Uterus (tissue), 4 donors: ENCODE data around the gene ALOX12. TPM values are rescaled to one million over a fixed set of nuclear protein-coding genes. Genes with fewer than 3 reads are reported as not detected.

Source experiments
- DNase-seq, 2 donors: peaks; one replicate each; pipeline ENCODE4 v3.0.0-alpha.2; 2019 to 2020
- H3K27ac ChIP-seq, 2 donors: fragments of 200-600 bp; sonication (generic); 1 replicate in 1 of 2; 2 replicates in 1 of 2; pipeline ENCODE4 v1.5.1; 2016 to 2018
- H3K27me3 ChIP-seq, 2 donors: fragments of 200-600 bp; sonication (generic); one replicate each; pipeline ENCODE4 v1.5.1; 2018 to 2019; ENCODE audit warnings: control low read depth in 1 of 2
- H3K36me3 ChIP-seq, 2 donors: fragments of 200-600 bp; sonication (generic); one replicate each; pipeline ENCODE4 v1.5.1; 2019; ENCODE audit warnings: control low read depth in 1 of 2
- H3K4me1 ChIP-seq, 2 donors: fragments of 200-600 bp; sonication (generic); one replicate each; pipeline ENCODE4 v1.5.1; 2018 to 2019; ENCODE audit warnings: control low read depth in 1 of 2
- H3K4me3 ChIP-seq, 2 donors: fragments of 200-600 bp; sonication (generic); 1 replicate in 1 of 2; 2 replicates in 1 of 2; pipeline ENCODE4 v1.5.1; 2018 to 2019; ENCODE audit warnings: mild to moderate bottlenecking in 1 of 2
- H3K9me3 ChIP-seq, 2 donors: fragments of 200-600 bp; sonication (generic); one replicate each; pipeline ENCODE4 v1.5.1; 2019; ENCODE audit warnings: control low read depth in 1 of 2
- POLR2A ChIP-seq, 2 donors: fragments of 450-650 bp; IDR thresholded peaks; one replicate each; pipeline ENCODE4 v1.6.1; 2016; ENCODE audit warnings: antibody characterized with exemption in 2 of 2, mild to moderate bottlenecking in 1 of 2, moderate library complexity in 1 of 2
- intact Hi-C: fragments of 100-400 bp; cut with DNase I; formaldehyde crosslinking; loops from one replicate; pipeline ENCODE4 v1.15.1; 2023; ENCODE audit warnings: low total_unique reads
- total RNA-seq, 4 donors: library from RNA; depleted of rRNA in 3 of 4; stranded (reverse); fragments of >200 nt in 3 of 4; gene quantifications; one replicate each; pipeline versions ENCODE4 v1.1.0 to v1.2.4, GENCODE V29; 2014 to 2023
- TF ChIP-seq, protein P1 (sequence below), 4 experiments: fragments of 200-600 bp in 2 of 4; fragments of 450-650 bp in 2 of 4; sonication (generic) in 2 of 4; IDR thresholded peaks; one replicate each; pipeline ENCODE4 v1.5.1; 2016 to 2019; ENCODE audit warnings: antibody characterized with exemption in 4 of 4, mild to moderate bottlenecking in 2 of 4, moderate library complexity in 1 of 4
- donor health status: DM: yes; HTN: yes; CAD: no.

Gene ALOX12
- total RNA-seq, 4 donors from 2014 or later = 0.14 to 0.34 TPM; not detected in 2

DNA sequence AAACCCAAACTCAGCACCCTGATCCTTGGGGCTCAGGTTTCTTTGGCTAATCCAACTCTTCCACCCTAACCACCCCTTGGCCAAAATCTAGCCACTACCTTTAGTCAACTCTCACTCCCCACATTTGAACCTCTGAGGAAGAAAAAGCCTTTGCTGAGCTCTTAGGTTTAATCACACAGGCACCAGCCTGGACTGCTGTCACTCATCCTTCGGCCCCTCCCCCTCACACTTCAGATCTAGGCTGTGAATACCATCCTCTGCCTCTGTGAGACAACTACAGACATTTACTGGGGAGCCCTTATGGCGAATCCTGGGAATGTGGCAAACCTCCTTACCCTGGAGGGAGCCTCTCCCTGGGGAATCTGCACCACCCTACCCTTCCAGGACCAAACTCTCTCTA, 11.3 kb downstream of the ALOX12 start:
- intact Hi-C loops = loop anchor here (10.0 kb wide), 1 partner anchor 92 kb away; no protein-coding TSS in a partner anchor
- no peak overlapping the region for H3K27ac ChIP-seq

DNA sequence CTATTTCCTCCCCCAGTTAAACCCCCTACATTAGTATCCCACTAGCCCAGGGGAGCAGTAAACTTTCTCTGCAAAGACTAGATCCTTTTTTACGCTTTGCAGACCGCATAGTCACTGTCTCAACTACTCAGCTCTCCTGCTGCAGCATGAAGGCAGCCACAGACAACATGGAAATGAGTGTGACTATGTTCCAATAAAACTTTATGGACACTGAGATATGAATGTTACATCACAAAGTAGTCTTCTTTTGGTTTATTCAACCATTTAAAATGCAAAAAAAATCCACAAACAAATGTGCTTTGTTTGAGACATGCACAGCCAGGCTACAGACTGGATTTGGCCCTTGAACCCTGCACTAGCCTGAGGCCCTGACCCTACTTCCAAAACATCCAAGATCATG, 14.7 kb downstream of the ALOX12 start:
- TF ChIP-seq POLR2A (IDR thresholded peaks at IDR 0.05) = no peak
- TF ChIP-seq, protein P1, sequence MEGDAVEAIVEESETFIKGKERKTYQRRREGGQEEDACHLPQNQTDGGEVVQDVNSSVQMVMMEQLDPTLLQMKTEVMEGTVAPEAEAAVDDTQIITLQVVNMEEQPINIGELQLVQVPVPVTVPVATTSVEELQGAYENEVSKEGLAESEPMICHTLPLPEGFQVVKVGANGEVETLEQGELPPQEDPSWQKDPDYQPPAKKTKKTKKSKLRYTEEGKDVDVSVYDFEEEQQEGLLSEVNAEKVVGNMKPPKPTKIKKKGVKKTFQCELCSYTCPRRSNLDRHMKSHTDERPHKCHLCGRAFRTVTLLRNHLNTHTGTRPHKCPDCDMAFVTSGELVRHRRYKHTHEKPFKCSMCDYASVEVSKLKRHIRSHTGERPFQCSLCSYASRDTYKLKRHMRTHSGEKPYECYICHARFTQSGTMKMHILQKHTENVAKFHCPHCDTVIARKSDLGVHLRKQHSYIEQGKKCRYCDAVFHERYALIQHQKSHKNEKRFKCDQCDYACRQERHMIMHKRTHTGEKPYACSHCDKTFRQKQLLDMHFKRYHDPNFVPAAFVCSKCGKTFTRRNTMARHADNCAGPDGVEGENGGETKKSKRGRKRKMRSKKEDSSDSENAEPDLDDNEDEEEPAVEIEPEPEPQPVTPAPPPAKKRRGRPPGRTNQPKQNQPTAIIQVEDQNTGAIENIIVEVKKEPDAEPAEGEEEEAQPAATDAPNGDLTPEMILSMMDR (IDR thresholded peaks at IDR 0.05) = no peak
- Histone ChIP-seq H3K4me3 (no peak overlapping the region), H3K9me3 (no peaks in the 10 kb centered on the region), H3K4me1 (peaks cover 0 to 8% of the 10 kb centered on the region in 2 donors), H3K27me3 (no peaks in the 10 kb centered on the region), H3K36me3 (no peaks in the 10 kb centered on the region), H3K27ac (no peak overlapping the region)
- intact Hi-C loops = no loop called here
- DNase-seq = no peak

More for the DNA sequence above, 11.3 kb downstream of the ALOX12 start:
- no peak for DNase-seq
- no peak for TF ChIP-seq POLR2A (IDR thresholded peaks at IDR 0.05)
- TF ChIP-seq, protein P1 (IDR thresholded peaks at IDR 0.05) = no peak
- Histone ChIP-seq H3K4me1 (peaks cover 0 to 8% of the 10 kb centered on the region in 2 donors), H3K36me3 (no peaks in the 10 kb centered on the region), H3K4me3 (no peak overlapping the region), H3K27me3 (no peaks in the 10 kb centered on the region), H3K9me3 (no peaks in the 10 kb centered on the region)

DNA sequence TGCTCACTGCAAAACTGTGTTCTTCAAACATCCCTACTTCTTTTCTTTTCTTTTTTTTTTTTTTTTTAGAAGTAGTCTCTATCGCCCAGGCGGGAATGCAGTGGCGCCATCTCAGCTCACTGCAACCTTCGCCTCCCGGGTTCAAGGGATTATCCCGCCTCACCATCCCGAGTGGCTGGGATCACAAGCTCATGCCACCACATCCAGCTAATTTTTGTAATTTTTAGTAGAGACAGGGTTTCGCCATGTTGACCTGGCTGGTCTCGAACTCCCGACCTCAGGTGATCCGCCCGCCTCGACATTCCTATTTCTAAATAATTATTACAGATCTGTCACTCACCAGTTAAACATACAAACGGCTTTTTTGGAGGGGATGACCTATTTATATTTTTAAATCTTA, 15.6 kb downstream of the ALOX12 start:
- Histone ChIP-seq H3K4me1 (peaks cover 0 to 8% of the 10 kb centered on the region in 2 donors), H3K27me3 (no peaks in the 10 kb centered on the region), H3K4me3 (peak overlapping the region; percentile 81 to 87), H3K9me3 (no peaks in the 10 kb centered on the region), H3K36me3 (no peaks in the 10 kb centered on the region), H3K27ac (peak overlapping the region in 1 of 2 donors; percentile 96)
- intact Hi-C loops = no loop called here
- DNase-seq = no peak
- TF ChIP-seq POLR2A (IDR thresholded peaks at IDR 0.05) = no peak
- TF ChIP-seq, protein P1 (IDR thresholded peaks at IDR 0.05) = no peak

DNA sequence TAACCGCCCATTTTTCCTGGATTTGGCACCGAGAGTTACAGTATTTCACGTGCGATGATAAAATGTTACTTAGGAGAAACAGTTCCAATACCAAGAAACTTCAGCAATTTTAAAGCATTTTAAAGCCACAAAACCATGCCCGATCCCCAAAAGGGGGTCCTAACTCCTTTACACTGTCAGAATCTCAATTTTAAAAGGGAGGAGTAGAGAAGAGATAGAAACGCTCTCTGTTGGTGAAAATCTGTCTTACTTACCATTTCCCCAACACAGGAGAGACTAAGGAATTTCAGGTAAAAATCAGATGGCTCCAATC, 16.0 kb downstream of the ALOX12 start:
- intact Hi-C loops = no loop called here
- H3K36me3 ChIP-seq = no peaks in the 10 kb centered on the region
- peak overlapping the region; percentile 81 to 87 for H3K4me3 ChIP-seq
- H3K9me3 ChIP-seq = no peaks in the 10 kb centered on the region
- peaks cover 0 to 8% of the 10 kb centered on the region in 2 donors for H3K4me1 ChIP-seq
- H3K27me3 ChIP-seq = no peaks in the 10 kb centered on the region
- TF ChIP-seq POLR2A (IDR thresholded peaks at IDR 0.05) = no peak
- TF ChIP-seq, protein P1 (IDR thresholded peaks at IDR 0.05) = no peak
- H3K27ac ChIP-seq = peak overlapping the region; percentile 94 to 96
- DNase-seq = no peak

DNA sequence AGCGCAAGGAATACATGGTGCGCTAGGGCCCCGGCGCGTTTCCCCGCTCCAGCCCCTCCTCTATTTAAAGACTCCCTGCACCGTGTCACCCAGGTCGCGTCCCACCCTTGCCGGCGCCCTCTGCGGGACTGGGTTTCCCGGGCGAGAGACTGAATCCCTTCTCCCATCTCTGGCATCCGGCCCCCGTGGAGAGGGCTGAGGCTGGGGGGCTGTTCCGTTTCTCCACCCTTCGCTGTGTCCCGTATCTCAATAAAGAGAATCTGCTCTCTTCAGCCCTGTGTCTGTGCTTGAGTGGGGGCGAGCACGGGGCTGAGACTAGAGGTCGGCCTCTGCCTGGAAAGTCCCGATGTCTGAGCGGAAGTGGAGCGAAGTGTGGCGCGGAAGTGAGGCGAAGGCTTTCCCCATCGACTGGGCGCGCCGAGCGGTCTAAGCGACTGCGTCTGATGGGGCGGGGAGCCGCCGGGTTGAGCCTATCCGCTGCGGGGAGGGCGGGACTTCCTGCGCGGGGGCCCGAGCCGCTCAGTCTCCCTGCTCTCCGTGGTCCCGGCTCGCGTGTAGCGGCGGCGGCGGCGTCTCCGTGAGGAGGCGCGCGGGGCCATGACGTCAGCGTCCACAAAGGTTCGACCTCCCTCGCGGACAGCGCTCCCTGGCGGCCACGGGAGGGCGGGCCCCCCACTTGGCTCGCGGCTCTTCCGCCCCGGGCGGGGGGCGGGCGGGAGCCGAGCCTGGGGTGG, 18.6 kb downstream of the ALOX12 start:
- Histone ChIP-seq H3K36me3 (no peaks in the 10 kb centered on the region), H3K4me3 (peak overlapping the region; percentile 81 to 87), H3K4me1 (peaks cover 0 to 12% of the 10 kb centered on the region in 2 donors), H3K27ac (peak overlapping the region; percentile 94 to 96), H3K27me3 (no peaks in the 10 kb centered on the region), H3K9me3 (no peaks in the 10 kb centered on the region)
- DNase-seq = peak; percentile 97 to 98
- peak; percentile 78 to 83 for TF ChIP-seq POLR2A (IDR thresholded peaks at IDR 0.05)
- TF ChIP-seq, protein P1 (IDR thresholded peaks at IDR 0.05) = peak; percentile 67 to 85 (median 76)
- intact Hi-C loops = no loop called here
